Ovary (tissue), 9 donors: ENCODE results near the gene DUOX1. TPM values are rescaled to one million over a fixed set of nuclear protein-coding genes. Genes with fewer than 3 reads are reported as not detected.

ENCODE experiments used
- DNase-seq, 5 donors: peaks; one replicate each; pipeline ENCODE4 v3.0.0-alpha.2; 2019 to 2020
- H3K27ac ChIP-seq, 2 donors: fragments of 200-600 bp; one replicate each; pipeline versions ENCODE4 v1.5.1 to v1.8.0; 2019 to 2022
- H3K27me3 ChIP-seq: fragments of 200-600 bp; one replicate; pipeline ENCODE4 v1.8.0; 2022
- H3K36me3 ChIP-seq: fragments of 200-600 bp; sonication (generic); one replicate; pipeline ENCODE4 v1.5.1; 2019
- H3K4me1 ChIP-seq: one replicate; pipeline ENCODE4 v1.8.1; 2013; ENCODE audit warnings: mild to moderate bottlenecking, moderate library complexity; ENCODE audit not compliant: insufficient read depth
- H3K4me3 ChIP-seq: fragments of 200-600 bp; sonication (generic); one replicate; pipeline ENCODE4 v1.5.1; 2017
- H3K9me3 ChIP-seq, 2 donors: fragments of 200-600 bp in 1 of 2; sonication (generic) in 1 of 2; one replicate each; pipeline versions ENCODE4 v1.5.1 to v1.8.1; 2013 to 2019; ENCODE audit warnings: mild to moderate bottlenecking in 1 of 2, moderate library complexity in 1 of 2
- EP300 ChIP-seq: sonication (generic); formaldehyde crosslinking; IDR thresholded peaks from one replicate; pipeline ENCODE4 v1.6.1; 2017; ENCODE audit warnings: antibody characterized with exemption
- POLR2A ChIP-seq: fragments of 450-650 bp; IDR thresholded peaks from one replicate; pipeline ENCODE4 v1.6.1; 2017; ENCODE audit warnings: antibody characterized with exemption, mild to moderate bottlenecking, moderate library complexity
- WGBS, 3 donors: extraction: QIAGEN DNeasy Blood & Tissue Kit in 1 of 3; methylation state at CpG; one replicate each; pipeline versions ENCODE4 v1.1.5 to v1.1.7; 2013 to 2017; 5-methylcytosine and 5-hydroxymethylcytosine counted together
- intact Hi-C, 4 donors: fragments of 100-400 bp; cut with DNase I; formaldehyde crosslinking; loops; one replicate each; pipeline versions ENCODE4 v1.11.0 to v1.15.1; 2022 to 2023
- polyA plus RNA-seq, 2 donors: library from polyadenylated mRNA; stranded (reverse); fragments of 200-250 nt in 1 of 2; fragments of 350-450 nt in 1 of 2; fragmentation: Illumina TruSeq in 1 of 2; extraction: RNeasy Lipid Tissue Mini Kit (QIAGEN cat#74804) in 1 of 2; gene quantifications; one replicate each; pipeline ENCODE4 v1.2.3, GENCODE V29; 2013 to 2014
- total RNA-seq, 7 donors: library from RNA; depleted of rRNA in 2 of 7; stranded (reverse); fragments of >200 nt in 2 of 7; fragmentation: NEBNext Ultra II Directional in 3 of 7; extraction: Animal tissue kit (Norgen Biotek cat#: 25700) in 3 of 7; gene quantifications; one replicate each; pipeline versions ENCODE4 v1.1.0 to v1.2.4, GENCODE V29; 2016 to 2023
- TF ChIP-seq, protein P1 (sequence below), 3 donors: fragments of 450-650 bp in 2 of 3; fragments of 200-600 bp in 1 of 3; IDR thresholded peaks; one replicate each; pipeline versions ENCODE4 v1.5.1 to v1.8.0; 2016 to 2022; ENCODE audit warnings: antibody characterized with exemption in 3 of 3, mild to moderate bottlenecking in 1 of 3
- donor health status: DM: no; HTN: no; CAD: no; lungs with moderate emphysema.
- donor health status: DM: no; HTN: no; CAD: no.
- donor health status: Bipolar disorder and iron deficiency.
- donor health status: DM: yes; HTN: yes; CAD: no.
- donor health status: DM: no; HTN: no; CAD: no.
- donor health status: DM: yes; HTN: yes; CAD: no.

The DUOX1 gene
- total and polyA plus RNA-seq, 9 donors = 0.23 to 9.2 (median 1.4) TPM

DNA sequence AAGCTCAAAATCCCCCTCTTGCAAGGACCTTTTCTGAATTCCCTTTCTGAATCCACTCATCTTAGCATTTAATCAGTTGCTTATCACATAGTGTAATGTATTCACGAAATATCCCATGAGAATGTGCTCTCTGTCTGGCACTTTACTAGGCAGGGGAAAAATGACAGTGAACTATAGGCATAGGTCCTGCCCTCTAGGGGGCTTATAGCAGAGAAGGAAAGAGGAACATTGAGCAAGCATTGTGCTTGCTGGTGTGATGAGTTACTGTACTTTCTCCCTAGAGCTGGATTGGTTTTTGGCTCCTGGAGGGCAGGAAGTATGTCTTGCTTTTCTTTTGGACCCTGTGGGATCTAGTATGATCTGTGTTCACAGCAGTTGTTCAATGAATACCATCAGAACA is 42.3 kb upstream of the DUOX1 start:
- Histone ChIP-seq H3K4me1 (no peaks in the 10 kb centered on the region), H3K9me3 (no peaks in the 10 kb centered on the region), H3K36me3 (no peaks in the 10 kb centered on the region), H3K4me3 (no peak overlapping the region), H3K27ac (no peak overlapping the region), H3K27me3 (no peaks in the 10 kb centered on the region)
- TF ChIP-seq EP300 (no peak), POLR2A (no peak)
- TF ChIP-seq, protein P1, sequence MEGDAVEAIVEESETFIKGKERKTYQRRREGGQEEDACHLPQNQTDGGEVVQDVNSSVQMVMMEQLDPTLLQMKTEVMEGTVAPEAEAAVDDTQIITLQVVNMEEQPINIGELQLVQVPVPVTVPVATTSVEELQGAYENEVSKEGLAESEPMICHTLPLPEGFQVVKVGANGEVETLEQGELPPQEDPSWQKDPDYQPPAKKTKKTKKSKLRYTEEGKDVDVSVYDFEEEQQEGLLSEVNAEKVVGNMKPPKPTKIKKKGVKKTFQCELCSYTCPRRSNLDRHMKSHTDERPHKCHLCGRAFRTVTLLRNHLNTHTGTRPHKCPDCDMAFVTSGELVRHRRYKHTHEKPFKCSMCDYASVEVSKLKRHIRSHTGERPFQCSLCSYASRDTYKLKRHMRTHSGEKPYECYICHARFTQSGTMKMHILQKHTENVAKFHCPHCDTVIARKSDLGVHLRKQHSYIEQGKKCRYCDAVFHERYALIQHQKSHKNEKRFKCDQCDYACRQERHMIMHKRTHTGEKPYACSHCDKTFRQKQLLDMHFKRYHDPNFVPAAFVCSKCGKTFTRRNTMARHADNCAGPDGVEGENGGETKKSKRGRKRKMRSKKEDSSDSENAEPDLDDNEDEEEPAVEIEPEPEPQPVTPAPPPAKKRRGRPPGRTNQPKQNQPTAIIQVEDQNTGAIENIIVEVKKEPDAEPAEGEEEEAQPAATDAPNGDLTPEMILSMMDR (IDR thresholded peaks at IDR 0.05) = no peak
- intact Hi-C loops = no loop called here
- DNase-seq = no peak
- 55 to 70% (median 59%) methylated on average over 1 of the region's 1 CpG for WGBS, 3 donors

DNA sequence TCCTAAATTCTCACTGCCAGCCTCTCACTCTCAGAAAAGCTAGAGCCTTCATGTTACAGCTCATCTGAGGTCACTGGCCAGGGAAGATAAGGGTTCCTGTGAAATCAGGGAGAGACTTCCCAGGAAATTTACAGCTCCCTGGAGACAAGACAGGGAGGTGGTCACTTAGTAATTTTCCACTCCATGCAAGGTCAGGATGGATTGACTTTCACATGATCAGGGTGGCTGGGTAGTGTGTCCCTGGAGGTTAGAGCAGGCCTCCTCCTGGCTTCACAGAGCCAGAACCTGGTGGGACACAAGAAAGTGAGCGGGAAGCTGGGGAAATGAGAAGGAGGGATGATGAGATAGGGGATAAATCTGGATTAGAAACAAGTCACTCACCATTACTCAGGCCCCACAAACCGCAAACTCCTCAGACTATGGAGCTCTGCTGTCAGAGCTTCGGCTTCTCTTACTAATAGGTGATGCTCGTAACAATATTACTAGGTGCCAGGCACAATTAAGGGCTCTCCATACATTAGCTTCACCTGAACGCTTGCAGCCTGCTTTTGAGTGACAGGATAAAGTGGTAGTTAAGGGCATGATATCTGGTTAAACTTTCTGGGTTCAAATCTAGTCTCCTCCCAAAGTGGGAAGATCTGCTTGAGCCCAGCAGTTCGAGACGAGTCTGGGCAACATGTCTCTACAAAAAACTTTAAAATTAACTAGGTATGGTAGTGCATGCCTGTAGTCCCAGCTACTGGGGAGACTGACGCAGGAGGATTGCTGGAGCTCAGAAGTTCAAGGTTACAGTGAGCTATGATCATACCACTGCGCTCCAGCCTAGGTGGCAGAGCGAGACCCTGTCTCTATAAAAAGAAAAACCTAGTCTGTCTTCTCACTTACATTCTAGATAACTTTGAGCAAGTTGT is 40.7 kb upstream of the DUOX1 start:
- no peak for DNase-seq
- Histone ChIP-seq H3K4me1 (no peaks in the 10 kb centered on the region), H3K27me3 (no peaks in the 10 kb centered on the region), H3K36me3 (no peaks in the 10 kb centered on the region), H3K9me3 (no peaks in the 10 kb centered on the region), H3K4me3 (no peak overlapping the region), H3K27ac (no peak overlapping the region)
- WGBS, 3 donors = 56 to 69% (median 57%) methylated on average over 10 of the region's 10 CpGs
- intact Hi-C loops = no loop called here
- TF ChIP-seq, protein P1 (IDR thresholded peaks at IDR 0.05) = no peak
- no peak for TF ChIP-seq POLR2A
- no peak for TF ChIP-seq EP300

DNA sequence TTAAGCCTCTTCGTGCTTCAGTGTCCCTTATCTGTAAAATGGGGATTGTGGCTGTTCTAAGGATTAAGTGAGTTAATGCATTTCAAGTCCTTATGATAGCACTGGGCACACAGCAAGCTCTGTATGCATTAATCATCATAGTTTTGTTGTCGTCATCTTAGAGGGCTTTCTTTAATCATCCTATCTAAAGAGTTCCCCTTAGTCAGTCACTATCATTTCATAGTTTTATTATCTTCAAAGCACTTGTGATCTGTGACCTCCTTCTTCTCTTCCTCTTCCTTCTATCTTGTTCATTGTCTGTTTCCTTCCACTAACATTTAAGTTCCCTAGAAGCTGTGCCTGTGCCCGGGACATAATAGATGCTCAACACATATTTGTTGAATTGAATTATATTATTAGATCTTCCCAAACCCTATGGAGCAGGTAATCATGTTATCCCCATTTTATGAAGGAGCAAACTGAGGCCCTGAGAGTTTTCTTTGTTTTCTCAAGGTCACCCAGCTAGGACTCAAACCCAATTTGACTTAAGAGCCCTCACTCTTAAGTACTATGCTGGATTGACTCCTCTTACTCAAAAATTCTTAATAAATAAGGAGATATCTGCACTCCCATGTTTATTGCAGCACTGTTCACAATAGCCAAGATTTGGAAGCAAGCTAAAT is 40.0 kb upstream of the DUOX1 start:
- TF ChIP-seq EP300 = no peak
- TF ChIP-seq, protein P1 (IDR thresholded peaks at IDR 0.05) = no peak
- TF ChIP-seq POLR2A = no peak
- Histone ChIP-seq H3K4me1 (no peaks in the 10 kb centered on the region), H3K36me3 (no peaks in the 10 kb centered on the region), H3K9me3 (no peaks in the 10 kb centered on the region), H3K27me3 (no peaks in the 10 kb centered on the region), H3K4me3 (no peak overlapping the region), H3K27ac (no peak overlapping the region)
- intact Hi-C loops = no loop called here
- WGBS, 3 donors = 38 to 55% (median 48%) methylated on average over 3 of the region's 3 CpGs
- no peak for DNase-seq

DNA sequence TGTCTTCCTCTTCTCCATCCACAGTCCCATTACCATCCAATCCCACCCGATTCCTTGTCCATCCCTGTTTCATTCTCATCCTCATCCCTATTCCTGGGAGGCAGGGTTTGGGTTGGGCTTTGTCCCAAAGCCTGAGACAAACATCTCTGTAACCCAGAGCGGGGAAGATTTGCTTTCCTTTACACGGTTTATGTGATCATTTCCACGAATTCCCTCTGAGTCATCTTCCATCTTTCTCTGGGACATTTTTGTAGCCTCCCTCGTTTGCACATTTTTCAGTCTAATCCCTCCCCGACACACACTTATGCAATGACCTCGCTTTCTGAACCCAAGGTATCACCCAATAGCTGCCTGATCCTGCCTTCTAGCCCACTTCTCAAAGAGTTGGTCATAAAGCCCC is 38.6 kb upstream of the DUOX1 start:
- WGBS, 3 donors = 58 to 63% (median 62%) methylated on average over 7 of the region's 7 CpGs
- Histone ChIP-seq H3K9me3 (no peaks in the 10 kb centered on the region), H3K27ac (no peak overlapping the region)

More for the DNA sequence above, 38.6 kb upstream of the DUOX1 start:
- Histone ChIP-seq H3K36me3 (no peaks in the 10 kb centered on the region), H3K27me3 (no peaks in the 10 kb centered on the region), H3K4me3 (no peak overlapping the region), H3K4me1 (no peaks in the 10 kb centered on the region)
- TF ChIP-seq POLR2A (no peak), EP300 (no peak)
- TF ChIP-seq, protein P1 (IDR thresholded peaks at IDR 0.05) = no peak
- DNase-seq = no peak
- intact Hi-C loops = no loop called here
